ENCODE results near the gene TWSG1.

TWSG1 gene

GRCh38 chr18:9334329-9334972 lies at the start of gene TWSG1:
Gene TWSG1, plus strand, starts transcription at chr18:9334773. Its CDS starts 2,457 bp downstream, at chr18:9337230.
- DNase-seq (ENCODE audit: low spot score), result peak; percentile 91

GRCh38 chr18:9285604-9286003 lies 49.0 kb upstream of the TWSG1 start:
- DNase-seq (ENCODE audit: low spot score), result no peak

- no peak for DNase-seq (ENCODE audit: low spot score)
Measured at GRCh38 chr18:9287036-9287435, 47.5 kb upstream of the TWSG1 start.

- DNase-seq (ENCODE audit: low spot score), result no peak
Measured at GRCh38 chr18:9289698-9290097, 44.9 kb upstream of the TWSG1 start.

- no peak for DNase-seq (ENCODE audit: low spot score)
Measured at GRCh38 chr18:9290156-9290555, 44.4 kb upstream of the TWSG1 start.

- no peak for DNase-seq (ENCODE audit: low spot score)
Measured at GRCh38 chr18:9292047-9292446, 42.5 kb upstream of the TWSG1 start.

- DNase-seq (ENCODE audit: low spot score), result no peak
Measured at GRCh38 chr18:9293948-9294347, 40.6 kb upstream of the TWSG1 start.

GRCh38 chr18:9296233-9297006 lies 38.2 kb upstream of the TWSG1 start:
- DNase-seq (ENCODE audit: low spot score), result no peak

- DNase-seq (ENCODE audit: low spot score), result no peak
Measured at GRCh38 chr18:9297007-9297393, 37.6 kb upstream of the TWSG1 start.

- DNase-seq (ENCODE audit: low spot score), result no peak
Measured at GRCh38 chr18:9304388-9305070, 30.0 kb upstream of the TWSG1 start.

- DNase-seq (ENCODE audit: low spot score), result no peak
Measured at GRCh38 chr18:9319333-9319732, 15.2 kb upstream of the TWSG1 start.

GRCh38 chr18:9321017-9321452 lies 13.5 kb upstream of the TWSG1 start:
- no peak for DNase-seq (ENCODE audit: low spot score)

GRCh38 chr18:9321736-9322135 lies 12.8 kb upstream of the TWSG1 start:
- DNase-seq (ENCODE audit: low spot score), result no peak

- DNase-seq (ENCODE audit: low spot score), result no peak
Measured at GRCh38 chr18:9322744-9323143, 11.8 kb upstream of the TWSG1 start.

GRCh38 chr18:9323750-9324445 lies 10.7 kb upstream of the TWSG1 start:
- no peak for DNase-seq (ENCODE audit: low spot score)

- no peak for DNase-seq (ENCODE audit: low spot score)
Measured at GRCh38 chr18:9325716-9326115, 8.9 kb upstream of the TWSG1 start.

- DNase-seq (ENCODE audit: low spot score), result no peak
Measured at GRCh38 chr18:9328776-9329175, 5.8 kb upstream of the TWSG1 start.

GRCh38 chr18:9329471-9329870 lies 5.1 kb upstream of the TWSG1 start:
- no peak for DNase-seq (ENCODE audit: low spot score)

GRCh38 chr18:9330419-9330818 lies 4.2 kb upstream of the TWSG1 start:
- no peak for DNase-seq (ENCODE audit: low spot score)

GRCh38 chr18:9333441-9334328 lies 888 bp upstream of the TWSG1 start:
- DNase-seq (ENCODE audit: low spot score), result peak; percentile 17

GRCh38 chr18:9334973-9335696 lies 562 bp downstream of the TWSG1 start:
- DNase-seq (ENCODE audit: low spot score), result peak; percentile 42
